Endothelial cell of umbilical vein (primary cell): ENCODE results near the gene WDFY3. TPM values are rescaled to one million over a fixed set of nuclear protein-coding genes. Genes with fewer than 3 reads are reported as not detected.

ENCODE experiments used
- BruUV-seq: library from RNA; stranded (reverse); fragments of 400-500 nt; replicated peaks from 2 replicates; lab custom pipeline; 2021; lab: Mats Ljungman, UMichigan
- CTCF ChIA-PET: fragments of 300-600, 350-600 bp; sonication (Branson Sonifier 250); formaldehyde crosslinking; loops from one replicate; lab custom pipeline; 2021; ENCODE audit warnings: antibody characterized with exemption, inconsistent platforms; lab: Charles Lee
- POLR2A ChIA-PET: fragments of 300-600, 350-600 bp; sonication (Branson Sonifier 250); formaldehyde crosslinking; loops from one replicate; lab custom pipeline; 2021; ENCODE audit warnings: antibody characterized with exemption, inconsistent platforms; lab: Charles Lee
- DNase-seq: peaks from one replicate; pipeline ENCODE4 v3.0.0-alpha.2; 2011; ENCODE audit warnings: low read depth, low spot score
- FAIRE-seq: peaks from 2 replicates; lab custom pipeline; 2011; peaks lifted over from hg19 to GRCh38; lab: Jason Lieb, UNC
- H2AFZ ChIP-seq: 2 replicates; pipeline ENCODE4 v1.6.0; 2012; ENCODE audit warnings: low read depth, low read length, control low read depth, inconsistent platforms
- H3K27ac ChIP-seq: 2 replicates; pipeline ENCODE4 v1.5.1; 2011; ENCODE audit warnings: low read depth, mild to moderate bottlenecking, control low read depth, low read length, moderate library complexity; ENCODE audit not compliant: insufficient read depth
- H3K27me3 ChIP-seq, 2 experiments: 2 replicates each; pipeline versions ENCODE4 v1.6.0 to v1.6.1; 2011; ENCODE audit warnings: low read length in 2 of 2, mixed read lengths in 1 of 2; ENCODE audit not compliant: control insufficient read depth in 2 of 2, insufficient read depth in 2 of 2
- H3K36me3 ChIP-seq, 2 experiments: 2 replicates in 1 of 2; 3 replicates in 1 of 2; pipeline ENCODE4 v1.5.1; 2011; ENCODE audit warnings: low read length in 2 of 2, mild to moderate bottlenecking in 1 of 2, moderate library complexity in 1 of 2; ENCODE audit not compliant: control insufficient read depth in 2 of 2, insufficient read depth in 2 of 2; ENCODE audit errors: extremely low read depth in 1 of 2
- H3K4me1 ChIP-seq: 3 replicates; pipeline ENCODE4 v1.5.1; 2011; ENCODE audit warnings: mild to moderate bottlenecking, low read length; ENCODE audit not compliant: control insufficient read depth, insufficient read depth; ENCODE audit errors: extremely low read depth
- H3K4me2 ChIP-seq: 2 replicates; pipeline ENCODE4 v1.6.1; 2011; ENCODE audit warnings: low read length, control low read depth, mixed read lengths; ENCODE audit not compliant: insufficient read depth
- H3K4me3 ChIP-seq, 3 experiments: fragments of 200-600 bp in 1 of 3; sonication (generic), shearing (Covaris generic) in 1 of 3; replicated peaks in 1 of 3; 2 replicates each; pipeline ENCODE4 v1.5.1; 2011 to 2016; ENCODE audit warnings: control low read depth in 3 of 3, low read length in 3 of 3, mild to moderate bottlenecking in 2 of 3, inconsistent platforms in 1 of 3, low read depth in 1 of 3, moderate library complexity in 1 of 3; ENCODE audit not compliant: insufficient read depth in 1 of 3
- H3K79me2 ChIP-seq: 2 replicates; pipeline ENCODE4 v1.6.0; 2012; ENCODE audit warnings: low read length, inconsistent platforms; ENCODE audit not compliant: control insufficient read depth, insufficient read depth
- H3K9ac ChIP-seq: replicated peaks from 2 replicates; pipeline ENCODE3; 2011; ENCODE audit warnings: low read length, control low read depth; ENCODE audit not compliant: insufficient read depth; ENCODE audit errors: extremely low read depth
- H3K9me1 ChIP-seq: replicated peaks from 3 replicates; pipeline ENCODE4 v1.6.0; 2011; ENCODE audit warnings: mild to moderate bottlenecking, low read length; ENCODE audit not compliant: control insufficient read depth, insufficient read depth; ENCODE audit errors: extremely low read depth
- H3K9me3 ChIP-seq: replicated peaks from 2 replicates; pipeline ENCODE4 v1.5.1; 2012; ENCODE audit warnings: low read length, inconsistent platforms; ENCODE audit not compliant: control insufficient read depth, insufficient read depth
- H4K20me1 ChIP-seq: replicated peaks from 2 replicates; pipeline ENCODE3; 2011; ENCODE audit warnings: mild to moderate bottlenecking, low read length; ENCODE audit not compliant: control insufficient read depth, insufficient read depth; ENCODE audit errors: extremely low read depth
- EZH2 ChIP-seq: IDR thresholded peaks from 2 replicates; pipeline ENCODE4 v1.6.1; 2012; ENCODE audit warnings: borderline replicate concordance, low read depth, mild to moderate bottlenecking, moderate library complexity, low read length, inconsistent platforms; ENCODE audit not compliant: severe bottlenecking
- GATA2 ChIP-seq: IDR thresholded peaks from 2 replicates; pipeline ENCODE4 v1.7.0; 2011; ENCODE audit warnings: low read depth, mild to moderate bottlenecking, moderate library complexity, mixed read lengths, low read length; ENCODE audit not compliant: insufficient read length, insufficient read depth
- MYC ChIP-seq: IDR thresholded peaks from one replicate; pipeline ENCODE4 v1.6.1; 2011; ENCODE audit warnings: mild to moderate bottlenecking, low read depth, low read length
- dilution Hi-C: fragments of 300-500 bp; cut with MboI; formaldehyde crosslinking; loops from one replicate; pipeline ENCODE4 v1.15.0; 2019; ENCODE audit warnings: low sequenced_read_pairs; ENCODE audit not compliant: extremely low pct_ligation_motif_present
- intact Hi-C: fragments of 100-400 bp; cut with micrococcal nuclease; formaldehyde crosslinking; loops from one replicate; pipeline ENCODE4 v1.10.0; 2022
- polyA plus RNA-seq, 4 experiments: library from polyadenylated mRNA; depleted of rRNA in 3 of 4; stranded (reverse) in 3 of 4; unstranded in 1 of 4; fragments of >200 nt; gene quantifications; 2 replicates each; pipeline versions ENCODE4 v1.2.1 to v1.2.3, GENCODE V29; 2011 to 2012; ENCODE audit warnings: missing spikeins in 1 of 4
- small RNA-seq: library from RNA; depleted of rRNA; stranded (forward); fragments of <200 nt; gene quantifications from one replicate; pipeline ENCODE3, GENCODE V24; 2012; ENCODE audit warnings: low replicate concordance, low read depth; ENCODE audit not compliant: insufficient read depth, insufficient read length
- total RNA-seq: library from RNA; stranded (reverse); gene quantifications from 2 replicates; pipeline ENCODE4 v1.2.3, GENCODE V29; 2021
- TF ChIP-seq, protein P1 (sequence below), 2 donors: IDR thresholded peaks; 1 replicate in 1 of 2; 2 replicates in 1 of 2; pipeline ENCODE4 v1.5.1; 2011; ENCODE audit warnings: low read length in 2 of 2, mild to moderate bottlenecking in 2 of 2, moderate library complexity in 2 of 2, control low read depth in 1 of 2, inconsistent platforms in 1 of 2, low read depth in 1 of 2; ENCODE audit not compliant: insufficient read depth in 1 of 2; ENCODE audit errors: extremely low read depth in 1 of 2

WDFY3 gene
- total and polyA plus RNA-seq, 2 donors (not counting 3 experiments of a cell fraction or from before 2014, with no cell fraction given): 37.0 to 113 TPM

DNA sequence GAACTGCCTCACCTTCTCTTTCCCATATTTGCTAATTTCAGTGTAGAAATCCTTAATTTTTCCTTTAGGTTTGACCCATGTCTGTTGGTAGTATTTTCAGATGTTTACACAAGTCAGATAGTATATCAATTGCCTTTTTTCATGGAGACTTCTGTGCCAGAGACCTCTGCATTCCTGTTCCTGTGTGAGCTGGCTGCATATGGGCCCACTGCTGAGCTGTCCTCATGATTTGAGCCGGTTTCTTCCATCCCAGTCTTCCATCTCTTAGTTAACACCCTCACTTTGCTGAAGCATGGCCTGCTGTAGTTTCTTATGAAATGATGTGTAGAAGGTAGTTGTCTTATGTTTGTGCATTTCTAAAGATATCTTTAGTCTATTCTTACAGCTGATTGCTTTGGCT is 343.5 kb downstream of the WDFY3 start:
- Histone ChIP-seq H3K79me2 (no peaks in the 10 kb centered on the region), H3K9ac (no peak overlapping the region), H2AFZ (no peak overlapping the region), H3K36me3 (no peaks in the 10 kb centered on the region), H3K27me3 (peaks cover 0 to 2% of the 10 kb centered on the region in 2 experiments), H3K27ac (no peak overlapping the region), H3K9me1 (no peaks in the 10 kb centered on the region), H3K4me3 (no peak overlapping the region), H3K4me1 (no peaks in the 10 kb centered on the region), H3K9me3 (no peaks in the 10 kb centered on the region), H3K4me2 (no peak overlapping the region), H4K20me1 (no peaks in the 10 kb centered on the region)
- BruUV-seq: no TSS peak
- no peak for FAIRE-seq
- CTCF ChIA-PET: no interaction called here
- DNase-seq: no peak
- intact Hi-C loops: no loop called here
- TF ChIP-seq, protein P1, sequence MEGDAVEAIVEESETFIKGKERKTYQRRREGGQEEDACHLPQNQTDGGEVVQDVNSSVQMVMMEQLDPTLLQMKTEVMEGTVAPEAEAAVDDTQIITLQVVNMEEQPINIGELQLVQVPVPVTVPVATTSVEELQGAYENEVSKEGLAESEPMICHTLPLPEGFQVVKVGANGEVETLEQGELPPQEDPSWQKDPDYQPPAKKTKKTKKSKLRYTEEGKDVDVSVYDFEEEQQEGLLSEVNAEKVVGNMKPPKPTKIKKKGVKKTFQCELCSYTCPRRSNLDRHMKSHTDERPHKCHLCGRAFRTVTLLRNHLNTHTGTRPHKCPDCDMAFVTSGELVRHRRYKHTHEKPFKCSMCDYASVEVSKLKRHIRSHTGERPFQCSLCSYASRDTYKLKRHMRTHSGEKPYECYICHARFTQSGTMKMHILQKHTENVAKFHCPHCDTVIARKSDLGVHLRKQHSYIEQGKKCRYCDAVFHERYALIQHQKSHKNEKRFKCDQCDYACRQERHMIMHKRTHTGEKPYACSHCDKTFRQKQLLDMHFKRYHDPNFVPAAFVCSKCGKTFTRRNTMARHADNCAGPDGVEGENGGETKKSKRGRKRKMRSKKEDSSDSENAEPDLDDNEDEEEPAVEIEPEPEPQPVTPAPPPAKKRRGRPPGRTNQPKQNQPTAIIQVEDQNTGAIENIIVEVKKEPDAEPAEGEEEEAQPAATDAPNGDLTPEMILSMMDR (IDR thresholded peaks at IDR 0.05; ENCODE audit: extremely low read depth in 1 of 2, insufficient read depth in 1 of 2, low read depth in 1 of 2, low read length in 2 of 2): no peak
- TF ChIP-seq GATA2: no peak
- TF ChIP-seq EZH2: no peak
- TF ChIP-seq MYC: no peak
- dilution Hi-C loops: no loop called here
- POLR2A ChIA-PET: no interaction called here

Small RNA genes within 50 kb of the gene (small RNA-seq; reads per million reads assigned to genes)
- gene RN7SL552P (0.88 reads per million), gene RNU6-469P (8.1 reads per million, percentile 54 among the genes with 10 or more reads in this experiment)
